GM21526 (cell line): ENCODE measurements around the gene GNL3L.
"Not testable (repeated sequence)": the region's sequence is repeated elsewhere in the genome, so short reads cannot be mapped to it uniquely, and the experiment has no call there.

Source experiments
- ATAC-seq: cut with Tn5 transposase; IDR thresholded peaks from one replicate; pipeline ENCODE4 v1.9.1; 2021; ENCODE audit warnings: moderate library complexity; ENCODE audit not compliant: unreplicated experiment, low FRiP score

Gene GNL3L

DNA sequence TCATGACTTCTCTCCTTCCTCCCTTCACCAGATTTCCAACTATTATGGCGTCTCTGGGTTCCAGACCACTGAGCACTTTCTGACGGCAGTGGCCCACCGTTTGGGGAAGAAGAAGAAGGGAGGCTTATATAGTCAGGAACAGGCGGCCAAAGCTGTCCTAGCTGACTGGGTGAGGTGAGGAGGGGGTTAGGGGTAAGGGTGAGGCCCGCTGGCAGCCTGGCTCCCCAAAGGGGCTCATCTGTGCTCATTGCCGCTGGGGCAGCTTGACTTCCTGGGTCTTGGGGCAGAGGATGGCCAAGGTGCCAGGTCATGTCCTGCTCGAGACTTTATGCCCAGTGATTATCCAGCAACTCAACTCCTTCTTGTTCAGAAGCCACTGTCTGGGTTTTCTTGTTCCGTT is 21.8 kb downstream of the GNL3L start:
- no peak for ATAC-seq

DNA sequence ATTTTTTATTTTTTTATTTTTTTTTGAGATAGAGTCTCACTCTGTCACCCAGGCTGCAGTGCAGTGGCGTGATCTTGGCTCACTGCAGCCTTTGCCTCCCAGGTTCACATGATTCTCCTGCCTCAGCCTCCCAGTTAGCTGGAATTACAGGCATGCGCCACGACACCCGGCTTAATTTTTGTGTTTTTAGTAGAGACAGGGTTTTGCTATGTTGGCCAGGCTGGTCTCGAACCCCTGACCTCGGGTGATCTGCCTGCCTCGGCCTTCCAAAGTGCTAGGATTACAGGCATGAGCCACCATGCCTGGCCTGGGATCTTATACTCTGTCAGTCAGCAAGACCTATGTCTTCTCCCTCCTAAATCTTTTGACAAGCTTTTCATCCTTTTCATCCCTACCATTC is 25.0 kb downstream of the GNL3L start:
- not testable (repeated sequence) for ATAC-seq

DNA sequence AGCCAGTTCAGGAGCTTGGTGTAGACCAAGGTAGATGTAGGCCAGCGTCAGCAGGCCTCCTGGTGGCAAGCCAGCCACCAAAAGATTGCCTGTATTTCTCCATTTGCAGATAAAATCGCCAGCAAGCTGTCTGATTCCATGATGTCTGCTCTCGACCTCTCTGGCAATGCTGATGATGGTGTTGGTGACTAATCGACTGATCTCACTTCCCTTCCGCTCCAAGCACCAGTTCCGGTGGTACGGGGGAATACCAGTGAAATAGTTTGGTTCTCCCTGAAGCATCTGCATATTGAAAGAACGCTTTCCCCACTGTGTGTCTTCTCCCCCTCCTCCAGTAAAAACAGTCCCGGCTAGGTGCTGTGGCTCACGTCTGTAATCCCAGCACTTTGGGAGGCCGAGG is 30.4 kb downstream of the GNL3L start:
- ATAC-seq: no peak

DNA sequence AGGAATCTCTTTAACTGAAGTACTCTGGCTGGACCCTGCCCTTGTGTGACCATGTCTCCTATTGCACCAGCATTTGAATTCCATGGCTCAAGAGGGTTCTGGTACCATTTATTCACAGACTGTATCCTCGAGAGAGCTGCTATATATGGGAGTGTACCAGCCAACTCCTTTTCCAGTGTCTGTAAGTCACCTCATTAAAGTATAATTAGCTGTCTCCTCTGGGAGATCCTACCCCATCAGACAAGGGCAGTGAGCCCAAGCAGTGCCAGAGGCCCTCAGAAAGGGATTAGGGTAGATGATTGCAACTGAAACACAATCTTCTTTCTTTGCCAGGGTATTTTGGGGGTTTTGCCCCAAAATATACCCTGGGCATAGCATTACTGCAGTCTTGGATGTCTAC is 31.6 kb downstream of the GNL3L start:
- no peak for ATAC-seq

DNA sequence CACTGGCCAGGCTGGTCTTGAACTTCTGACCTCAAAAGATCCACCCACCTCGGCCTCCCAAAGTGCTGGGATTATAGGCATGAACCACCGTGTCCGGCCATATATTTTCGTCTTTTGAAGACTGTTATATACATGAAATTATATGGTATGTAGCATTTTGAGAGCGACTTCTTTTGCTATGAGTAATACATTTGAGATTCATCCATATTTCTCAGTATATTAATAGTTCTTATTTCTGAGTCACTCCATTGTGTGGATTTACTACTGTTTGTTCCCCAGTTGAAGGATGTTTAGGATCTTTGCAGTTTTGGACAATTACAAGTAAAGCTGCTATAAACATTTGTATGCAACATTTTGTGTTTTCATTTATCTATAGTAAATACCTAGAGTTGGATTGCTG is 34.9 kb downstream of the GNL3L start:
- no peak for ATAC-seq

DNA sequence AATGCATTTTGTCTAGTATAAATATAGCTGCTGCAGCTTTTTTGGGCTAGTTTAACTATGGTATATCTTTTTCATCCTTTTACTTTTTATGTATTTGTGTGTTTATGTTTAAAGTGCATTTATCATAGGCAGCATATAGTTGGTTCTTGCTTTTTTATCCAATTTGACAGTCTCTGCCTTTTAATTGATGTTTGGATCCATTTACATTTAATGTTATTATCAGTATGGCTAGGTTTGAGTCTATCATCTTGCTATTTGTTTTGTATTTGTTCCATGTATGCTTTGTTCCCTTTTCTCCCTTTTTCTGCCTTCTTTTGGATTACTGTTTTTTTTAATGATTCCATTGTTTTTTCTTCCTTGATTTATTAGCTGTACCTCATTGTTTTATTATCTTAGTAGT is 40.3 kb downstream of the GNL3L start:
- ATAC-seq: no peak

DNA sequence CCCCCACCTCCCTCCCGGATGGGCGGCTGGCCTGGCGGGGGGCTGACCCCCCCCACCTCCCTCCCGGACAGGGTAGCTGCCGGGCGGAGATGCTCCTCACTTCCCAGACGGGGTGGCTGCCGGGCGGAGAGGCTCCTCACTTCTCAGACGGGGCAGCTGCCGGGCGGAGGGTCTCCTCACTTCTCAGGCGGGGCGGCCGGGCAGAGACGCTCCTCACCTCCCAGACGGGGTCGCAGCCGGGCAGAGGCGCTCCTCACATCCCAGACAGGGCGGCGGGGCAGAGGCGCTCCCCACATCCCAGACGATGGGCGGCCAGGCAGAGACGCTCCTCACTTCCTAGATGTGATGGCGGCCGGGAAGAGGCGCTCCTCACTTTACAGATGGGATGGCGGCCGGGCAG is 42.6 kb downstream of the GNL3L start:
- ATAC-seq: not testable (repeated sequence)

DNA sequence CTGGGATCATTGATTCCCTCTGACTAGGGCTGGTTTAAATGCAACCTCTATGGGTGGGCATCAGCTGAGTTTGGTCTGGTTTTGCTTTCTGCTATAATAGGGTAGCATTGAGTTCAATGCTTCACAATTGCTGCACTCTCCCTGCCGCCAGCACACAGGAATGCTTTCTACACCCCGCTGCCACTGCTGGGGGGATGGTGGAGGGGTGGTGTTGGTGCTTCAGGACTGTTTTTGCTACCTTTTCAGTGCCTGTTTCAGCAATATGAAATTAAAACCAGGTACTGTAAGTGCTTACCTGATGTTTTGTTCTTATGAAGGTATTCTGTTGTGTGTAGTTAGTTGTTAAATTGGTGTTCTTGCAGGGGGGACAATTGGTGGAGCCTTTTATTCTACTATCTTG is 67.7 kb downstream of the GNL3L start:
- ATAC-seq: no peak

DNA sequence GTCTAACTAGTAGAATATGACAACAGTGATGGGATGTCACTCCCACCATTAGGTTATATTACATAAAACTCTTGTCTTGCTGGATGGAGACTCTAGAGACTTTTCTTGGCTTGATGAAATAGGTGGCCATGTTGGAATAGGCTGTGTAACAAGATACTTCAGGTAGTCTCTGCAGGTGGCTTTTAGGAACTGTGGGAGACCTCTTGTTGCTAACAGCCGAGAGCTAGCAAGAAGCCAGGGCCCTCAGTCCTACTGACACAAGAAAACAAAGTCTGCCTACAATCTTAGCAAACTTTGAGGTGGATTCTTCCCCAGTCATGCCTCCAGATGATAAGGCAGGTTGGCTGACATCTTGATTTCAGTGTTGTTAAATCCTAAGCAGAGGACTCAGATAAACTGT is 72.5 kb downstream of the GNL3L start:
- ATAC-seq: no peak
